OCI-LY7 (cell line): Measurements from ENCODE around the gene PRKD2. TPM values are rescaled to one million over a fixed set of nuclear protein-coding genes. Genes with fewer than 3 reads are reported as not detected.

Experiments
- BruUV-seq: library from RNA; stranded (reverse); fragments of 400-500 nt; replicated peaks from 2 replicates; lab custom pipeline; 2021; lab: Mats Ljungman, UMichigan
- CTCF ChIA-PET: fragments of 300-600 bp; sonication (Branson Sonifier 250); formaldehyde crosslinking; loops from one replicate; lab custom pipeline; 2022; ENCODE audit warnings: antibody characterized with exemption; ENCODE audit not compliant: unreplicated experiment; lab: Charles Lee
- POLR2A ChIA-PET: fragments of 300-600 bp; sonication (Branson Sonifier 250); formaldehyde crosslinking; loops from one replicate; lab custom pipeline; 2022; ENCODE audit warnings: antibody characterized with exemption; lab: Charles Lee
- DNase-seq: peaks from one replicate; pipeline ENCODE4 v3.0.0-alpha.2; 2015; ENCODE audit warnings: low spot score
- H2AFZ ChIP-seq: fragments of 200-600 bp; sonication (generic), shearing (Covaris generic); 2 replicates; pipeline ENCODE4 v1.6.1; 2014; ENCODE audit warnings: mild to moderate bottlenecking, antibody characterized with exemption, low read length, moderate library complexity
- H3K27ac ChIP-seq: fragments of 200-600 bp; sonication (generic); 2 replicates; pipeline ENCODE4 v1.5.1; 2014; ENCODE audit warnings: mixed run types, low read depth, mild to moderate bottlenecking, moderate library complexity, low read length, inconsistent platforms; ENCODE audit not compliant: poor library complexity, severe bottlenecking
- H3K36me3 ChIP-seq: fragments of 200-600 bp; sonication (generic); 2 replicates; pipeline ENCODE4 v1.6.1; 2014; ENCODE audit warnings: mild to moderate bottlenecking, antibody characterized with exemption, low read length, moderate library complexity, mixed read lengths; ENCODE audit not compliant: insufficient read depth
- H3K4me1 ChIP-seq: fragments of 200-600 bp; sonication (generic); 2 replicates; pipeline ENCODE4 v1.5.1; 2014; ENCODE audit warnings: mild to moderate bottlenecking, low read length; ENCODE audit not compliant: insufficient read depth, poor library complexity, severe bottlenecking
- H3K4me2 ChIP-seq: fragments of 200-600 bp; sonication (generic); 2 replicates; pipeline ENCODE4 v1.6.1; 2014; ENCODE audit warnings: mild to moderate bottlenecking, low read length
- H3K4me3 ChIP-seq: fragments of 200-600 bp; sonication (generic); 2 replicates; pipeline ENCODE4 v1.5.1; 2014; ENCODE audit warnings: mild to moderate bottlenecking, low read depth, low read length; ENCODE audit not compliant: poor library complexity, severe bottlenecking
- H3K79me2 ChIP-seq: fragments of 200-600 bp; sonication (generic); 2 replicates; pipeline ENCODE4 v1.6.1; 2016; ENCODE audit warnings: low read depth, mild to moderate bottlenecking, low read length, moderate library complexity, mixed read lengths; ENCODE audit not compliant: insufficient read depth
- H3K9me2 ChIP-seq: fragments of 200-600 bp; sonication (generic); 2 replicates; pipeline ENCODE4 v1.6.1; 2016; ENCODE audit warnings: mild to moderate bottlenecking, low read length, mixed read lengths; ENCODE audit not compliant: insufficient read depth
- H3K9me3 ChIP-seq: fragments of 200-600 bp; sonication (generic); 2 replicates; pipeline ENCODE4 v1.6.1; 2014; ENCODE audit warnings: mild to moderate bottlenecking, mixed run types, low read length, mixed read lengths
- H4K20me1 ChIP-seq: fragments of 200-600 bp; sonication (generic); 2 replicates; pipeline ENCODE4 v1.6.1; 2014; ENCODE audit warnings: mild to moderate bottlenecking, antibody characterized with exemption, low read length, moderate library complexity, mixed read lengths; ENCODE audit not compliant: insufficient read depth
- CTCF ChIP-seq: fragments of 200-600 bp; sonication (generic); conservative IDR thresholded peaks from 2 replicates; pipeline ENCODE4 v1.5.1; 2014; ENCODE audit warnings: mild to moderate bottlenecking, antibody characterized with exemption, low read length, moderate library complexity, mixed read lengths
- EZH2phosphoT487 ChIP-seq: fragments of 200-600 bp; sonication (generic); IDR thresholded peaks from 2 replicates; pipeline ENCODE4 v1.6.1; 2018; ENCODE audit warnings: low read depth, borderline replicate concordance, mild to moderate bottlenecking, mixed run types, antibody characterized with exemption, low read length, moderate library complexity, mixed read lengths
- intact Hi-C: fragments of 100-400 bp; cut with micrococcal nuclease; formaldehyde crosslinking; loops from one replicate; pipeline ENCODE4 v1.10.0; 2022; ENCODE audit not compliant: unreplicated experiment
- total RNA-seq, 2 experiments: library from RNA; depleted of rRNA in 1 of 2; stranded (reverse); fragments of >200 nt in 1 of 2; shearing (Covaris generic) in 1 of 2; gene quantifications; 2 replicates each; pipeline ENCODE4 v1.2.3, GENCODE V29; 2014 to 2022

The PRKD2 gene
- total RNA-seq, 2 experiments from 2014 or later: 30.5 to 89.2 TPM

GRCh38 chr19:46739290-46739771, 22.4 kb upstream of the PRKD2 start:
- Histone ChIP-seq H3K9me3 (no peaks in the 10 kb centered on the region), H3K4me1 (peaks cover 12% of the 10 kb centered on the region), H3K4me3 (no peak overlapping the region), H3K36me3 (peaks cover 77% of the 10 kb centered on the region), H3K79me2 (peaks cover 51% of the 10 kb centered on the region), H2AFZ (no peak overlapping the region), H3K27ac (no peak overlapping the region), H4K20me1 (peaks cover 4% of the 10 kb centered on the region; the same call in 1 of the 2 replicates), H3K9me2 (no peaks in the 10 kb centered on the region), H3K4me2 (no peak overlapping the region)
- CTCF ChIA-PET: no interaction called here
- intact Hi-C loops: no loop called here
- TF ChIP-seq EZH2phosphoT487 (no peak), CTCF (no peak)
- no TSS peak for BruUV-seq
- POLR2A ChIA-PET: no interaction called here
- DNase-seq: no peak

- Histone ChIP-seq H3K9me3 (no peaks in the 10 kb centered on the region), H3K4me1 (no peaks in the 10 kb centered on the region), H3K36me3 (peaks cover 86% of the 10 kb centered on the region), H3K79me2 (peaks cover 35% of the 10 kb centered on the region), H2AFZ (no peak overlapping the region), H3K4me2 (no peak overlapping the region), H3K4me3 (no peak overlapping the region), H3K9me2 (no peaks in the 10 kb centered on the region), H3K27ac (no peak overlapping the region), H4K20me1 (no peaks in the 10 kb centered on the region; the same call in 1 of the 2 replicates)
- CTCF ChIA-PET: no interaction called here
- no peak for DNase-seq
- intact Hi-C loops: no loop called here
- BruUV-seq: no TSS peak
- POLR2A ChIA-PET: no interaction called here
- no peak for TF ChIP-seq CTCF
- no peak for TF ChIP-seq EZH2phosphoT487
Measured at GRCh38 chr19:46737761-46738171, 20.9 kb upstream of the PRKD2 start.

GRCh38 chr19:46737298-46737654, 20.4 kb upstream of the PRKD2 start:
- Histone ChIP-seq H3K4me1 (no peaks in the 10 kb centered on the region), H2AFZ (no peak overlapping the region), H3K4me2 (no peak overlapping the region), H3K9me3 (no peaks in the 10 kb centered on the region), H3K36me3 (peaks cover 87% of the 10 kb centered on the region), H3K4me3 (no peak overlapping the region), H3K79me2 (peaks cover 30% of the 10 kb centered on the region), H3K27ac (no peak overlapping the region), H3K9me2 (no peaks in the 10 kb centered on the region), H4K20me1 (no peaks in the 10 kb centered on the region; the same call in 1 of the 2 replicates)
- ChIA-PET POLR2A (no interaction called here), CTCF (no interaction called here)
- intact Hi-C loops: no loop called here
- TF ChIP-seq CTCF: no peak
- TF ChIP-seq EZH2phosphoT487: no peak
- no peak for DNase-seq
- no TSS peak for BruUV-seq
